ENCODE data around the gene SLC22A15.
A peak's percentile ranks its signal among the peaks of the same experiment; 100 is the strongest.

SLC22A15 gene

DNA sequence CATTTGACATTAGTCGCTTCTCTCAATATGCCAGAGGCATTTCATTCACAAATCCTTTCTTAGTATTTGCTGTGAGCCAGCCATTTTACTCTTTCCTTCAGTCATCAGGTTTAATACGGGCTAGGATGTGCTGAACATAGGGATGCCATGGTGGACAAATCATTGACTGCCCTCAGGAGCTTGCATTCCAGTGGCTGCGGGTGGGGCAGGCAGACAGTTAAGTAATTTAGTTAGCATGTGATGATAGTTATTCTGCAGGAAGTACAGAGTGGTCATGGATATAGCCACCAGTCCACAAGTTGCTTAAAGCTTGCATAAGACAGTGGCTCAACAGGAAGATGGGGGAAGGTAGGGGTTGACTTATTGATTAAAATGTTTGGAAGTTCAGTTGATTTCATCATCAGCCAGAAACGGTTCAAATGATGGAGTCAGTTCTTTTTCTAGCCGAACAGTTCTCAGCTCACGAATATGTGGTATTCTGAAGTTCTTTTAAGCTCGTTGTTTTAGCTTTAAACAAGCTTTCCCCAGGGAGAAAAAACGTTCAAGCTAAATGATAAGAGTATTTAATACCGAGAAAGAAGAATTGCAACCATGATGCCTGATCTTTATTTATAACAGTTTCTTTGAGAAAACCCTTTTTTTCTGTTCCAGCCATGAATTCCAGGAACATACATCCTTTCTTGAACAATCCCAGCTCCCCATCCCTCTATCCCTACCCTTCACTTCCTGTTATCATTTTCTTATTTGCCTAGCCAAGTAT, 1.4 kb downstream of the SLC22A15 start:
- TF ChIP-seq, protein P1, sequence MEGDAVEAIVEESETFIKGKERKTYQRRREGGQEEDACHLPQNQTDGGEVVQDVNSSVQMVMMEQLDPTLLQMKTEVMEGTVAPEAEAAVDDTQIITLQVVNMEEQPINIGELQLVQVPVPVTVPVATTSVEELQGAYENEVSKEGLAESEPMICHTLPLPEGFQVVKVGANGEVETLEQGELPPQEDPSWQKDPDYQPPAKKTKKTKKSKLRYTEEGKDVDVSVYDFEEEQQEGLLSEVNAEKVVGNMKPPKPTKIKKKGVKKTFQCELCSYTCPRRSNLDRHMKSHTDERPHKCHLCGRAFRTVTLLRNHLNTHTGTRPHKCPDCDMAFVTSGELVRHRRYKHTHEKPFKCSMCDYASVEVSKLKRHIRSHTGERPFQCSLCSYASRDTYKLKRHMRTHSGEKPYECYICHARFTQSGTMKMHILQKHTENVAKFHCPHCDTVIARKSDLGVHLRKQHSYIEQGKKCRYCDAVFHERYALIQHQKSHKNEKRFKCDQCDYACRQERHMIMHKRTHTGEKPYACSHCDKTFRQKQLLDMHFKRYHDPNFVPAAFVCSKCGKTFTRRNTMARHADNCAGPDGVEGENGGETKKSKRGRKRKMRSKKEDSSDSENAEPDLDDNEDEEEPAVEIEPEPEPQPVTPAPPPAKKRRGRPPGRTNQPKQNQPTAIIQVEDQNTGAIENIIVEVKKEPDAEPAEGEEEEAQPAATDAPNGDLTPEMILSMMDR (IDR thresholded peaks at IDR 0.05; ENCODE audit: unreplicated experiment in 3 of 3) = no peak

DNA sequence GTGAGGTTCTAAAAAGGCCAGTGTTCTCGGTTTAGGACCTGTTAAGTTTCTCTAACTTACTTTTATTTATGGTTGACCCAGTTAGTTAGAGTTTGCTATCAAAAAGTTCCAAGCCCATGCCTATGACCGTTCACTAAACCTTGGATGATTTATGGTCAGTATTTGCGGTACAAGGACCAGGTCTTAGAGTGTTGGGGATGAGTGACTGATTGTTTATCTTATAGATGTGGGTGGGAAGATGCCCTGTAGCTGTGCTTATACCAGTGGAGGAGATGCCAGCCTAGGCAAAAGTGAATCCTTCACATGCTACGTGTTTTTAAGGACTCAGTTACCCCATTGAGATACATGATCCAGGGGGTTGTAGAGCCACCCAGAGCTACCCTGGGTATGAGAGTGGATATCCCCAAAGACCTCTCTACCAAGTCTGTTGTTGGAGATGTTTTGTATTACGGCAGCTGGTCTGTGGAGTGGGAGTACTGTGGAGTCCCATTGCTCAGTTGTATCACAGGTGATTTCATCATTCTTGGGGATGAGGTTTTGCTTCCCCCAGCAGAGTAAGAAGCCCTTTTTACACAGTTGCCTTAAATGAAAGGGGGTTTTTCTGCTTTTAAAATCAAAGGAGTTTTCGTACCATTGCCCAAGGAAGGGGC, 2.1 kb downstream of the SLC22A15 start:
- H3K36me3 Mint-ChIP-seq (ENCODE audit: low read depth) = no peaks in the 10 kb centered on the region
- H3K4me1 Mint-ChIP-seq = no peaks in the 10 kb centered on the region
- H3K4me3 Mint-ChIP-seq = peak overlapping the region; percentile 48 to 90 (median 58)
- H3K27me3 Mint-ChIP-seq (ENCODE audit: low read depth) = peaks cover 26% of the 10 kb centered on the region
- TF ChIP-seq, protein P1 (IDR thresholded peaks at IDR 0.05; ENCODE audit: unreplicated experiment in 3 of 3) = no peak
- no peaks in the 10 kb centered on the region for H3K9me3 Mint-ChIP-seq
- peak overlapping the region in 2 of 3 experiments; percentile 71 for H3K27ac Mint-ChIP-seq

More for the DNA sequence above, 1.4 kb downstream of the SLC22A15 start:
- Mint-ChIP-seq H3K4me1 (no peaks in the 10 kb centered on the region), H3K27me3 (ENCODE audit: low read depth) (peaks cover 26% of the 10 kb centered on the region), H3K4me3 (peak overlapping the region; percentile 89 to 92 (median 90)), H3K36me3 (ENCODE audit: low read depth) (no peaks in the 10 kb centered on the region), H3K27ac (peak overlapping the region; percentile 54 to 90 (median 84)), H3K9me3 (no peaks in the 10 kb centered on the region)

DNA sequence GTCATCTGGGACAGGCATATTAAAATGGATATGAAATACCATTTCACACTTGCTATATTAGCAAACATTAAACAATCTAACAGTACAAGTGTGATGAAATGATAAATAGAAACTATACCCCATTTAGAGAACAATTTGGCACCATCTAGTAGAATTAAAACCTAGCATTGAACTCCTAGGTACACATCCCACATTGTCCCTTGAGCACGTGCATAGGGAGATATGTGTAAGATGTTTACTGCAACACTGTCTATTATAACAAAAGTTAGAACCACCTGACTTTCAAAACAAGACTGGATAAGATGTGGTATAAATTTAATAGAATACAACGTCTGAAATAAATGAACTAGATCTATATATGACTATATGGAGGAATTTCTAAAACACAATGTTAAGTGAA, 3.8 kb downstream of the SLC22A15 start:
- no peaks in the 10 kb centered on the region for H3K36me3 Mint-ChIP-seq (ENCODE audit: low read depth)
- H3K9me3 Mint-ChIP-seq = no peaks in the 10 kb centered on the region
- H3K4me3 Mint-ChIP-seq = no peak overlapping the region
- H3K4me1 Mint-ChIP-seq = no peaks in the 10 kb centered on the region
- TF ChIP-seq, protein P1 (IDR thresholded peaks at IDR 0.05; ENCODE audit: unreplicated experiment in 3 of 3) = no peak
- H3K27me3 Mint-ChIP-seq (ENCODE audit: low read depth) = peaks cover 22% of the 10 kb centered on the region
- H3K27ac Mint-ChIP-seq = no peak overlapping the region

DNA sequence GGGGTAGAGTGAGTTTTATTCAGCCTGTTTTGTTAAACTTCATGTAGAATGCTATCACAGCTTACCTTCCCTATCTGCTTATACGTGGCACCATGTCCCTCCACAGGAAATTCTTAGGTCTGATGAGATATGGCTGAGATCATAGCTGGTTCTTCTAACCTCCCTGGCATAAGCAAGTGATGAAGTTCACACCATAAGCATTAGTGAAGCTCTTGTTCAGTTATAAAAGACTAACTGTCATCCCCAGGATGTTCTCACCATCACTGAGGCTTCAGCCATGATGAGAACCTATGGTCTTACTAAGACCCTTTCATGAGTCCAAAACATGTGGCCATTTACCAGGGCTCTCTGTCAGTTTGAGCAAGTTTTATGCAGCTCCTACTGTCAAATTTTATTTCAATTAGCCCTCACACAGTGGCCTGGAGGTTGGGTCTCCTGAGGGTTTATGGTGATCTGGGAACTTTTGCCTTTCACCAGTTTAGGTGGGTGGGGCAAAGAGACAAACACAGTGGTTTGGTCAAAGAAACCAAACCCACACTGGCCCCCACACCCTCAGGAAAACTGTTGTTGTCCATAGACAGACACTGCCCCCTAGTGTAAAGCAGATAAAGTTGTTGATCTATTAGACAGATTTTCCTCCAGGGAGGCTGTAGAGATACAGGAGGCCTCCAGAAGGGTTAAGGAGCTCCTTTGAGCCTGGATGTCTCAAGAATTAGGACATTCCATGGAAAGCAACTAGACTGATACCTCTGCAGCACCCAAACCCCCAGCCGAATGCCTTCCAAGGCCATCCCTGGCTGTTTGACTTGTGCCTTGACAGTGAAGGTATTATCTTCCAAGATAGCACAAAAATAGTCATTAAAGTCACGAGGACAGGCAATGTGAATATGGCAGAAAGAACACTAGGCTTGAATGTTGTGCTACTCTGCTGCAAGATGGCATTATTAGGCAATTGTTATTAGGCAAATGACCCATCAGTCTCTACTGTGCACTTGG, 5.0 kb downstream of the SLC22A15 start:
- Mint-ChIP-seq H3K4me3 (no peak overlapping the region), H3K27me3 (ENCODE audit: low read depth) (peaks cover 16% of the 10 kb centered on the region), H3K9me3 (no peaks in the 10 kb centered on the region), H3K4me1 (no peaks in the 10 kb centered on the region), H3K36me3 (ENCODE audit: low read depth) (no peaks in the 10 kb centered on the region), H3K27ac (no peak overlapping the region)
- TF ChIP-seq, protein P1 (IDR thresholded peaks at IDR 0.05; ENCODE audit: unreplicated experiment in 3 of 3) = peak; percentile 50 to 65 (median 53)

DNA sequence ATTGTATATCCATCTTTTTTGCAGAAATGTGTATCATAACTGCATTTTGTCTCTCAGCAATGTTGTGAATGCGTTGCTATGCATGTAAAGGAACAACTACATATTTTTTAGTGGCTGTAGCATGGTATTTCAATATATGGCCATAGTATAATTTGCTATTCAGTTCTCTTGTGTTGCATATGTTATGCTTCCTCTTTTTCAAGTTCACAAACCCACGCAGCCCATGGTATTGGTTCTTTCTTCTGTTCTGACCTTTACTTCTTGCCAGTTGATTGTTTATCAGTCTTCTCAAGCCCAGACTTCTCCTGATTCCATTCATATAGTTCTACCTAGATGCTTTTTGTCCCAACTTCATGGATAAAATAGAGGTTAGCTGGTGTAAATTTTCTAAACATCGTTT, 6.1 kb downstream of the SLC22A15 start:
- Mint-ChIP-seq H3K27me3 (ENCODE audit: low read depth) (peaks cover 10% of the 10 kb centered on the region), H3K27ac (no peak overlapping the region), H3K4me3 (no peak overlapping the region), H3K9me3 (no peaks in the 10 kb centered on the region), H3K36me3 (ENCODE audit: low read depth) (no peaks in the 10 kb centered on the region), H3K4me1 (no peaks in the 10 kb centered on the region)
- TF ChIP-seq, protein P1 (IDR thresholded peaks at IDR 0.05; ENCODE audit: unreplicated experiment in 3 of 3) = no peak
